ENCODE measurements around the gene SMIM22. TPM values are rescaled to one million over a fixed set of nuclear protein-coding genes. Genes with fewer than 3 reads are reported as not detected.

The SMIM22 gene
- total and polyA plus RNA-seq, 4 donors: 0.49 to 1.2 (median 0.72) TPM; not detected in 1

- TF ChIP-seq ZBTB33 (IDR thresholded peaks at IDR 0.05) (no peak), RXRA (IDR thresholded peaks at IDR 0.05) (no peak)
These were observed 9.3 kb upstream of the SMIM22 start (continued) for GRCh38 chr16:4785758-4786433.

GRCh38 chr16:4787068-4787467, 8.1 kb upstream of the SMIM22 start:
- H3K4me1 ChIP-seq (ENCODE audit: control insufficient read depth in 4 of 4, insufficient read depth in 4 of 4, low read length in 3 of 4): peaks cover 0 to 5% (median 4%) of the 10 kb centered on the region in 4 donors
- DNase-seq (ENCODE audit: low spot score): no peak
- 96% methylated on average over 8 of the region's 8 CpGs for WGBS
- no peak for TF ChIP-seq REST (IDR thresholded peaks at IDR 0.05)
- no peak for TF ChIP-seq RXRA (IDR thresholded peaks at IDR 0.05)
- TF ChIP-seq GABPA (IDR thresholded peaks at IDR 0.05 in 1 of 2, conservative IDR thresholded peaks at IDR 0.05 in 1 of 2): no peak
- TF ChIP-seq SP1 (IDR thresholded peaks at IDR 0.05): no peak
- no peak for TF ChIP-seq ZBTB33 (IDR thresholded peaks at IDR 0.05)
- TF ChIP-seq MAX (IDR thresholded peaks at IDR 0.05): no peak
- TF ChIP-seq RAD21 (IDR thresholded peaks at IDR 0.05): no peak
- no peak for TF ChIP-seq ATF3 (IDR thresholded peaks at IDR 0.05)
- no peak for TF ChIP-seq JUND (IDR thresholded peaks at IDR 0.05)
- TF ChIP-seq HNF4G (IDR thresholded peaks at IDR 0.05): no peak
- TF ChIP-seq EGR1 (IDR thresholded peaks at IDR 0.05; ENCODE audit: low read depth in 2 of 2): no peak
- no peak for TF ChIP-seq FOXA2 (IDR thresholded peaks at IDR 0.05)
- TF ChIP-seq HNF4A (conservative IDR thresholded peaks at IDR 0.05): no peak
- TF ChIP-seq TAF1 (conservative IDR thresholded peaks at IDR 0.05): no peak
- no peak for TF ChIP-seq FOXA1 (IDR thresholded peaks at IDR 0.05)
- no peak for TF ChIP-seq CTCF (IDR thresholded peaks at IDR 0.05; ENCODE audit: low read depth, low read length, missing input control)
- no peak for TF ChIP-seq NR2F2 (IDR thresholded peaks at IDR 0.05)
- H3K27me3 ChIP-seq (ENCODE audit: control insufficient read depth in 4 of 4, insufficient read depth in 4 of 4, low read length in 3 of 4): no peaks in the 10 kb centered on the region
- no peaks in the 10 kb centered on the region for H3K36me3 ChIP-seq (ENCODE audit: control insufficient read depth in 4 of 4, insufficient read depth in 3 of 4, low read depth in 1 of 4, low read length in 3 of 4)
- H3K27ac ChIP-seq (ENCODE audit: low read depth in 1 of 2, low read length in 2 of 2): no peak overlapping the region
- H3K4me3 ChIP-seq (ENCODE audit: low read depth in 1 of 3, low read length in 3 of 3): no peak overlapping the region
- no peak overlapping the region for H3K9ac ChIP-seq (ENCODE audit: low read depth in 1 of 2, low read length in 2 of 2)
- H3K9me3 ChIP-seq (ENCODE audit: control insufficient read depth in 4 of 4, low read length in 3 of 4): no peaks in the 10 kb centered on the region

Measured in liver (tissue), 9 donors.